HG03060 (cell line): ENCODE data around the gene AMN.
"Not testable (repeated sequence)": the region's sequence is repeated elsewhere in the genome, so short reads cannot be mapped to it uniquely, and the experiment has no call there.

Experiments
- ATAC-seq: cut with Tn5 transposase; IDR thresholded peaks from one replicate; pipeline ENCODE4 v1.9.1; 2021; ENCODE audit warnings: low read depth, moderate number of reproducible peaks; ENCODE audit not compliant: unreplicated experiment

Gene AMN

GRCh38 chr14:102922490-102923200, at the start of gene AMN:
AMN (plus strand) TSS chr14:102922663; CDS start chr14:102922689, 26 bp downstream.
- no peak for ATAC-seq

GRCh38 chr14:102873131-102873530, 49.3 kb upstream of the AMN start:
- no peak for ATAC-seq

- no peak for ATAC-seq
These were observed 48.9 kb upstream of the AMN start for GRCh38 chr14:102873546-102874061.

- no peak for ATAC-seq
These were observed 46.8 kb upstream of the AMN start for GRCh38 chr14:102875652-102876051.

GRCh38 chr14:102877511-102877910, 45.0 kb upstream of the AMN start:
- not testable (repeated sequence) for ATAC-seq

GRCh38 chr14:102878174-102878969, 44.1 kb upstream of the AMN start:
- no peak for ATAC-seq

- no peak for ATAC-seq
These were observed 43.4 kb upstream of the AMN start for GRCh38 chr14:102878970-102879460.

- no peak for ATAC-seq
These were observed 40.1 kb upstream of the AMN start for GRCh38 chr14:102882226-102882906.

GRCh38 chr14:102883089-102883541, 39.3 kb upstream of the AMN start:
- ATAC-seq, result no peak

GRCh38 chr14:102883554-102883953, 38.9 kb upstream of the AMN start:
- no peak for ATAC-seq

GRCh38 chr14:102885737-102886447, 36.6 kb upstream of the AMN start:
- ATAC-seq, result no peak

GRCh38 chr14:102888748-102889147, 33.7 kb upstream of the AMN start:
- no peak for ATAC-seq

- ATAC-seq, result no peak
These were observed 32.8 kb upstream of the AMN start for GRCh38 chr14:102889615-102890014.

GRCh38 chr14:102891111-102891510, 31.4 kb upstream of the AMN start:
- ATAC-seq, result no peak

- no peak for ATAC-seq
These were observed 30.9 kb upstream of the AMN start for GRCh38 chr14:102891556-102891955.

- ATAC-seq, result no peak
These were observed 29.8 kb upstream of the AMN start for GRCh38 chr14:102892651-102893050.

GRCh38 chr14:102893452-102893851, 29.0 kb upstream of the AMN start:
- no peak for ATAC-seq

GRCh38 chr14:102896735-102897134, 25.7 kb upstream of the AMN start:
- not testable (repeated sequence) for ATAC-seq

GRCh38 chr14:102897299-102898027, 25.0 kb upstream of the AMN start:
- no peak for ATAC-seq

GRCh38 chr14:102898298-102898697, 24.2 kb upstream of the AMN start:
- no peak for ATAC-seq
